ENCODE results near the gene STIM1.
A peak's percentile ranks its signal among the peaks of the same experiment; 100 is the strongest.

Gene STIM1

GRCh38 chr11:3822312-3822711 is 33.2 kb upstream of the STIM1 start:
- Histone ChIP-seq H3K27me3 (no peaks in the 10 kb centered on the region), H3K27ac (no peak overlapping the region), H3K36me3 (peaks cover 7 to 30% (median 8%) of the 10 kb centered on the region in 3 donors), H3K4me3 (no peak overlapping the region), H3K9me3 (no peaks in the 10 kb centered on the region), H3K4me1 (no peaks in the 10 kb centered on the region)
- intact Hi-C loops (cut with DNase I; ENCODE audit: low total_unique reads), result no loop called here
- DNase-seq, result no peak
- TF ChIP-seq CTCF (IDR thresholded peaks at IDR 0.05), result no peak

- Histone ChIP-seq H3K9me3 (no peaks in the 10 kb centered on the region), H3K27me3 (no peaks in the 10 kb centered on the region), H3K27ac (no peak overlapping the region), H3K36me3 (peaks cover 14 to 40% (median 17%) of the 10 kb centered on the region in 3 donors), H3K4me3 (no peak overlapping the region), H3K4me1 (no peaks in the 10 kb centered on the region)
- no peak for TF ChIP-seq CTCF (IDR thresholded peaks at IDR 0.05)
- no peak for DNase-seq
- intact Hi-C loops (cut with DNase I; ENCODE audit: low total_unique reads), result no loop called here
Measured at GRCh38 chr11:3823303-3823702, 32.2 kb upstream of the STIM1 start.

GRCh38 chr11:3823762-3824506 is 31.5 kb upstream of the STIM1 start:
- Histone ChIP-seq H3K4me3 (no peak overlapping the region), H3K27ac (no peak overlapping the region), H3K4me1 (no peaks in the 10 kb centered on the region), H3K27me3 (no peaks in the 10 kb centered on the region), H3K36me3 (peaks cover 14 to 44% (median 17%) of the 10 kb centered on the region in 3 donors), H3K9me3 (no peaks in the 10 kb centered on the region)
- DNase-seq, result no peak
- intact Hi-C loops (cut with DNase I; ENCODE audit: low total_unique reads), result no loop called here
- TF ChIP-seq CTCF (IDR thresholded peaks at IDR 0.05), result no peak

DNA sequence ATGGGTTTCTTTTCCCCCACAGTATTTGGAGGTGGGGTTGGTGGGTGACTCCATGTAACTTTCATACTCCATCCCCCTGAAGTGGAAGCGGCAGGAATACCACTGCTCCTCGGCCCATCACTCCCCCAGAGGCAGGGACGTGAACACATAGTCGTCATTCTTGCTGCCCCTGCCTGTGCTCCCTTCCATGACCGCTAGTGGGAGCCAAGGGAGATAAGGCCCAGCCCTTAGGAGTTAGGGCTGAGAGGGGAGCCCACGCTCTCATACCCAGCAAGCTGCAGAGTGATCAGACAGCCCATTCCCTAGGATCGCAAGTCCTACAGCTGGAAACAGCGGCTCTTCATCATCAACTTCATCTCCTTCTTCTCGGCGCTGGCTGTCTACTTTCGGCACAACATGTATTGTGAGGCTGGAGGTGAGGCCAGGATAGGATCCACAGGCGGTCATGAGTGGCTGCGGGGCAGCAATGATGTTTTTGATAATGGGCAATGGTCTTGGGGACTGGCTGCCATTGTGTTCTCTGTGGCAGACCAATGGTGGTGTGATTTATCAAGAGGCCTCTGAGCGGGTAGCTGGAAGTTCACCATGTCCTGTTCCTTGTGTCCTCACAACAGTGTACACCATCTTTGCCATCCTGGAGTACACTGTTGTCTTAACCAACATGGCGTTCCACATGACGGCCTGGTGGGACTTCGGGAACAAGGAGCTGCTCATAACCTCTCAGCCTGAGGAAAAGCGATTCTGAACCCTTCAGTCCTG is 30.6 kb upstream of the STIM1 start:
- Histone ChIP-seq H3K4me1 (no peaks in the 10 kb centered on the region), H3K27ac (no peak overlapping the region), H3K9me3 (no peaks in the 10 kb centered on the region), H3K36me3 (peaks cover 14 to 54% (median 23%) of the 10 kb centered on the region in 3 donors), H3K27me3 (no peaks in the 10 kb centered on the region), H3K4me3 (no peak overlapping the region)
- intact Hi-C loops (cut with DNase I; ENCODE audit: low total_unique reads), result no loop called here
- peak; percentile 21 to 37 for TF ChIP-seq CTCF (IDR thresholded peaks at IDR 0.05)
- DNase-seq, result peak; percentile 52 to 75

GRCh38 chr11:3825473-3826154 is 29.9 kb upstream of the STIM1 start:
- Histone ChIP-seq H3K27ac (no peak overlapping the region), H3K4me3 (no peak overlapping the region), H3K9me3 (no peaks in the 10 kb centered on the region), H3K36me3 (peaks cover 14 to 61% (median 28%) of the 10 kb centered on the region in 3 donors), H3K4me1 (no peaks in the 10 kb centered on the region), H3K27me3 (no peaks in the 10 kb centered on the region)
- no peak for DNase-seq
- no peak for TF ChIP-seq CTCF (IDR thresholded peaks at IDR 0.05)
- intact Hi-C loops (cut with DNase I; ENCODE audit: low total_unique reads), result no loop called here
